NCI-H2196 treated with DMSO at 0.1 percent for 48 hours (cell line): ENCODE data around the gene WDR5B.
"Not testable (repeated sequence)": the region's sequence is repeated elsewhere in the genome, so short reads cannot be mapped to it uniquely, and the experiment has no call there.

Experiments
- DNase-seq: peaks from one replicate; lab custom pipeline; 2025; ENCODE audit not compliant: unreplicated experiment; lab: John Stamatoyannopoulos, UW

WDR5B gene

DNA sequence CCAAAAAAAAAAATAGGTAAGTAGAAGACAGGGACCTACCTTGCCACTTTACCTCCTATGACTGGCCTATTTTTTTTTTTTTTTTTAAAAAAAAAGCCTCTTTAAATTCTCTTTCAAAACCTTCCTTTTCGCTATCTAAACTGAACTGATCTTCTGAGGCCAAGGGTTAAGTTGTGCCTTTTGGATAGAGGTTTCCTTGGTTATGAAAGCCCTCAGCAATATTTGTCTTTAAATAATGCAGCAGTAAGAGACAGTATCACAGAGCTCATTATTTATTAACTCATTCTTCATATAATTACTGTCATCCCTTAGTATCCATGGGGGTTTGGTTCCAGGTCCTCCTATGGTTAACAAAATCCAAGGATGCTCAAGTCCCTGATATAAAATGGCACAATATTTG lies 41.8 kb downstream of the WDR5B start:
- DNase-seq, result no peak

DNA sequence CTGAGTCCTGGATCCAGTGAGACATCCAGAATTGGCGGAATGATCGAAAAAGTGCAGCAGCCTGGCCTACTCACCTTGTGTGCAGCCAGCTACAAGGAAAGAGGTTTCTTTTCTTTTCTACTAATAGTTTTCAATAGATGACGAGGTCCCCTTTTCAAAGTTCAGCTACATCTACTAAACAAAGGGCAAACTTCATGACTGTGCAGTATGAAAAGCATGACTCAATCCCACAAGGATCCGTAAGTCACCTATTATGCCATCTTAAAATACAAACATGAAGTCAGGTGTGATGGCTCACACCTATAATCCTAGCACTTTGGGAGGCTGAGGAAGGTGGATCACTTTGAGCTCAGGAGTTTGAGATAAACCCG lies 49.5 kb downstream of the WDR5B start:
- no peak for DNase-seq

DNA sequence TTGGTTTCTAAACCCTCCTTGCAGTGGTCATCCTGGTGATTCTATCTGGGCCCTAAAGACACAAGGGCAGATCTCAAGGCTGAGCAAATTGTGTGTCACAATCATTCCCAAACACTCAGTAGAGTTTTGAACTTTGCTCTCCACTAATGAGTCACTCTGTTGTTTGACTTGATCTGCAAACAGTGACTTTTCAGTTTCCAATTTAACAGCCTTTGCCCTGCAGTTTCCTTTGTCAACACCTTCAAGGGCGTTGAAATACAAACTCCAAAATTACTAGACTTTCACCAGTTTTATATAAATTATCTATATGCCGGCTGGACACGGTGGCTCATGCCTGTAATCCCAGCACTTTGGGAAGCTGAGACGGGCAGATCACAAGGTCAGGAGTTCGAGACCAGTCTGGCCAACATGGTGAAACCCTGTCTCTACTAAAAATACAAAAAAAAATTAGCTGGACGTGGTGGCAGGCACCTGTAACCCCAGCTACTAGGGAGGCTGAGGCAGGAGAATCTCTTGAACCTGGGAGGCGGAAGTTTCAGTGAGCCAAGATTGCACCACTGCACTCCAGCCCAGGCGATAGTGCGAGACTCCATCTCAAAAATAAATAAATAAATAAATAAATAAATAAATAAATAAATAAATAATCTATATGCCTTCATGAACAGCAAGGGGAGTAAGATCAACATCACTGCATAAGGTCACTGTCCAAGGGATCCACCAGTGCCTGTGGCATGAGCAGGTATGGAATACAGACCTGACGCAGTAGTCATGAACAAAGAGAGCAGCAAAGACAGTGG lies 50.1 kb downstream of the WDR5B start:
- not testable (repeated sequence) for DNase-seq

DNA sequence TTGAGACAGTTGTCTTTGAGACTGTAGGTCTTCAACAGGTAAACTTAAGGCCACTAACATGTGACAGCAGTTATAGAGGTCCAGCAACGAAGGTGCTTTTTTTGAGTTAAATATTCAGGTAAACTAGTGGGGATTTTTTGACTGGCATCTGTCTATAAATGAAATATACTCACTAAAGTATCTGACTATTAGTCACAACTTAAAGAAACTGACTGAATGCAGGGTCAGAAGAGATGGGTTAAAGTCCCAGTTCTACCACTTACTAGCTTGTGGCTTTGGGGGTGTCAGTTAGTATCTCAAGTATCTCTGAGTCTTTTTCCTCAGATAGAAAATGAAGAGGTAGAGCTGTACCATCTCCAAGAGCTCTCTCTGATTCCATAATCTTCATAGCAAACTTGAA lies 50.8 kb downstream of the WDR5B start:
- DNase-seq, result no peak

DNA sequence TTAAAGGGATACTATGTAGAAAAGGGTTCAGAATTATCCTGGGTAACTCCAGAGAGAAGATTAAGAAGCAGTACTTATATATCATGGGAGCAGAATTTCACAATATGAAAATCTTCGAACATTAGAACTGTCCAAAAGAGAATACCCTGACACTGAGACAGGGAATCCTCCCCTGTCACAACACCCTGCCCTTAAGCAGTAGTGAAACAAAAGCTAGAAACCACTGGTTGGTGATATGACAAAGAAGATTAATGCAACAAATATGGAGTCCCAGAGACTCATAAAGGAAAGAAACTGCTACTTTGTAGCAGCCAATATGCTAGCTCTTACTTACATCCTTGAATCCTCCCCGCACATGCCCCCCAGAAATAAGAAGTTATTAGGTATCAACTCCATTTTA lies 51.4 kb downstream of the WDR5B start:
- no peak for DNase-seq
